ENCODE data around the gene FNDC4.
A peak's percentile ranks its signal among the peaks of the same experiment; 100 is the strongest.

FNDC4 gene

GRCh38 chr2:27493948-27494283 lies 1.1 kb downstream of the FNDC4 start:
- DNase-seq (ENCODE audit: low spot score), result no peak

GRCh38 chr2:27492557-27492956 lies 2.4 kb downstream of the FNDC4 start:
- no peak for DNase-seq (ENCODE audit: low spot score)

DNA sequence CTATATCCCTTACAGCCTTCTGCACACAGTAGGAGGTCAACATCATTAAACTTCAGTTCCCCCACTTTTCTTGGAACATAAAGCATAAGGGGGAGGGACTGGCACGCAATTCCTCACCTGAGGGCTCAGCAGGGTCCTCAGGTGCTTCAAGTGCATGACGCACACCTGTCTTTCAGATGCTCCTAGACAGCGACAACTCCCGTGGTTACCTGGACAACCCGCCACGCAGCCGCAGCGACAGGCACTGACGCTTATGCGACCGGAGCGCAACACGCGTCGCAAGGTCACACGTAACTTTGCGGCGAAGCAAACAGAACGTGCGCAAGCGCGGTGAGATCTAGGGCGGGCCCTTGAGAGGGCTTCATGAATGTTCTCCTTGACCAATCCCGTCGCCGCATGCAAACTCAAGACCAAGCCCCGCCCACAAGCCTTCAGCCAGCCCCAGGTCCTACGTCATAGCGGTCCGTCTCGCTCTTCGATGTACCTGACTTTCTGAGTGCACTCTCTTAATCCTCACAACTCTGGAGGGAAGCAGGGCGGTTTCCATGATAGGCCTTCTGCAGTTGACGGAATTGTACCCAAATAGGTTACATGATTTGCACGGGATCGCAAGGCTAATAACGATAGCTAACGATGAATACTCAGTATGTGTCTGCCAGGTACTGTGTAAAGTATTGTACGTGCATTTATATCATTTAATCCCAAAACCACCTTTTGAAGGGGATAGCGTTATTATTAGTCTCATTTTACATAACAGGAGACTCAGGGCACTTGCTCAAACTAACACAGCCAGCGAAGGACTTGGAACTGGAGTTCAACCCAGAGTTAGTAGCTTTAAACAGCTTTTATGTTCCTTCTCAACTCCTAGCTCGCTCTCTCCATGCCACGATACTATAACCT lies 5.3 kb downstream of the FNDC4 start, which contains the start of gene IFT172:
IFT172 (minus strand) TSS at position 246 of the 900 bp plus-strand sequence; CDS start at position 156, 90 bp downstream.
- DNase-seq (ENCODE audit: low spot score), result peak; percentile 97

GRCh38 chr2:27489118-27489497 lies 5.9 kb downstream of the FNDC4 start:
- no peak for DNase-seq (ENCODE audit: low spot score)

- no peak for DNase-seq (ENCODE audit: low spot score)
These were observed 9.5 kb downstream of the FNDC4 start for GRCh38 chr2:27485496-27485895.

DNA sequence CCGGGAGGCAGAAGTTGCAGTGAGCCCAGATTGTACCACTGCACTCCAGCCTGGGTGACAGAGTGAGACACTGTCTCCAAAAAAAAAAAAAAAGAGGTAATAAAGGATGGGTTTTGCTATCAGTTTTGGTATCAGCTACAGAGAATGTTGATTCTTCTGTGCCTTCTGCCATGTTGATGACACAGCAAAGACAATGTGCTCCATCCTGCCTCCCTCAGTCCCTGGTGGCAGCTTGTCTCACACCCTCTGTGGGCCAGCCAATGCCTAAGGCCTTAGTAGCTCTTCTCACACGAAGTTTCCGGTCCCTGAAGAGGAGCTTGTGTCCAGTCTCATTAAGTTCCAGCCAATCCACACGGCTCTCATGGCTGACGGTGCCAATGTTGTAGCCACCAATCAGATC lies 23.0 kb downstream of the FNDC4 start:
- no peak for DNase-seq (ENCODE audit: low spot score)

GRCh38 chr2:27464443-27464842 lies 30.6 kb downstream of the FNDC4 start:
- DNase-seq (ENCODE audit: low spot score), result no peak

DNA sequence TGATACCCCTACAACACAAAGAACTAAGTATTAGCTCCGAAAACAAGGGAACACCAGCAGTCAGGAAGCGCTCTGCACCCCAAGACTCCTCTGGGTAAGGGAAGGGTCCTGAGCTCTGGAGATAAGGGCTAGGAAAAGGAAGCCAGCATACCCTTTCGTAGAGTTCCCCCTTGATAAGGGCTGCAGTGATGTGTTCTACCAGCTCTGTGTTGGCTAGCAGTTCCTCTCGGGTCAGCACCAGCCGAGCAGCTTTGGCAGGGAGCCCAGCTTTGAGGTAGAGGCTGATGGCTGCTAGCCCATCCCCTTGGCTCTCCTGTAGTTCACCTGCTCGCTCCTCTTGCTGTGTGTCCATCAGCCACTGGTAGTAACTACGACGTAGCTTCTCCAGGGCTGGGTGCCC lies 33.9 kb downstream of the FNDC4 start:
- DNase-seq (ENCODE audit: low spot score), result no peak

DNA sequence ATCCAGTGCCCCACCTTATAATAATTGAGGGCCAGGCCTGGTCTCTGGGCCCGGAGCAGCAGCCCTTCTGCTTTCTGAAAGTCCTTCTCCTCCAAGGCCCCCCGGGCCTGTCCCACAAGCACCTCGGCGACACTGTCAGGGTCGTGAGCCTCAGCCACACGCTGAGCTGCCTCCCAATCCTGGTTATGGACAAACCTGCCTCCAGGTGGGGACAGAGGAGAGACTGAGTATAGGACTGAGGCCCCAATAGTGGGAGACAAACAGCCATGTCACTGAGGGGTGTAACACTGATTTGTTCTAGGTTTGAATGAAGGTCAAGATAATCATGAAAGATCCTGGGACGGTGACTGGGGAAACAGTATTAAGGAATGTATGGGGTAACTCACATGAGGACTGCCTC lies 41.0 kb downstream of the FNDC4 start:
- no peak for DNase-seq (ENCODE audit: low spot score)

DNA sequence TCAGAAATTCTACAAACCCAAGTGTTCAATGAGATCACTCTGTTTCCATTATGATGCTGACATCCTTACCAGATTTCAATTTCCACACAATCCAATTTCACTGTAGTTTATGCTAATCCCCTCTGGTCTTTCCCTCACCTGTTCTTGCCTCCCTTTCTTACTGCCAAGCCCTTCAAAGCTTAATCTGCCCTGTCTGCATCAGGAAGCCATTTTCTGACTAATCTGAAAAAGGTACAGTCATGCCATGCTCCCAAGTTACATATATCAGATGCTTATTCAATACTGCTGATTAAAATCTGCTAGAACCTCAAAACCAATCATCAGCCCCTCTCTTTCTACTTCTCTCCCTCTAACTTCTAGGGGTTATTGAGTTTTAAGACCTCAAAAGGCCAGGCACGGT lies 43.9 kb downstream of the FNDC4 start:
- DNase-seq (ENCODE audit: low spot score), result no peak

- DNase-seq (ENCODE audit: low spot score), result no peak
These were observed 46.6 kb downstream of the FNDC4 start for GRCh38 chr2:27448381-27448780.

GRCh38 chr2:27446057-27446456 lies 48.9 kb downstream of the FNDC4 start:
- DNase-seq (ENCODE audit: low spot score), result no peak

DNA sequence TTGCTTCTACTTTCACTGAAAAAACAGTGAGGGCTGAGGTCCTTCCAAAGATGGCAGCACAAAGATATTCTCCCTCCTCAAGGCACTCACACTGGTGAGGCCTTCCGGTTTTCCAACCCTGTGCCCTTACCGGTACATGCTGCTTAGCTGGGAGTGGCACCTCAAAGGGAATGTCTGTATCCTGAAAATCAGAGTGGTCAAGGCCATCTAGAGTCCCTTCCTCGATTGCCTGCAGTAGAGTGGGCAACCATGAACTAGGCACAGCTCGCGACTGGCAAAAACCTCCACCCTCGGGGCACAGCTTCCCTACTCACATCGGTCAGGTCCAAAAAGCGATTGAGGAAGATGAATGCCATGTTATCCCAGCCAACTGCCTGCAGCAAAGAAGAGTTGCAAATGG lies 49.4 kb downstream of the FNDC4 start:
- no peak for DNase-seq (ENCODE audit: low spot score)

DNA sequence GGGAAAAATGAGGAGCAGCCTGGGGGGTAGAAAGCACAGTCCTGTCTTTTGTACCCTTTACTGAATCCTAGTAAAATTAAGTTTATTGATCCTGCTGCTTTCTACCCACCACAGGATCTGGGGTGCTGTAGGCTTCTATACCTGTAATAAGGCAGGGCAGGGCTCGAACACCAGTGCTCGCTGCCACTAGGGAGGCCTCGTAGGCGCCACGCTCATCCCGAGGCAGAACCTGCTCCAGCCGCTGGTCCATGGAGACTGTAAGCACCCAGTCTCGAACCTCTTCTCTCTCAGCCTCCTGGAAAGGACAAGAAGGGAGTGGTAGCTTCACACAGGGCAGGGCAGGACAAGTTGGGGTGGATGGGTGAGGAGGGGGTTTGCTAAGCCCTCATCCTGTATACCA lies 49.8 kb downstream of the FNDC4 start:
- no peak for DNase-seq (ENCODE audit: low spot score)

GRCh38 chr2:27442920-27443282 lies 52.1 kb downstream of the FNDC4 start:
- no peak for DNase-seq (ENCODE audit: low spot score)

- DNase-seq (ENCODE audit: low spot score), result no peak
These were observed 52.8 kb downstream of the FNDC4 start, which contains the start of gene KRTCAP3 for GRCh38 chr2:27441958-27442919. TSS of gene KRTCAP3 (plus strand) at chr2:27442381. CDS start at chr2:27442413, 32 bp downstream.
